ENCODE measurements around the gene SNAI3.

The SNAI3 gene

GRCh38 chr16:88703486-88704309, 17.4 kb upstream of the SNAI3 start:
- H3K4me1 Mint-ChIP-seq: peaks cover 66% of the 10 kb centered on the region
- peak overlapping the region; percentile 91 for H3K27ac Mint-ChIP-seq
- H3K4me3 Mint-ChIP-seq: peak overlapping the region; percentile 88
- ATAC-seq: peak; percentile 30
- no peaks in the 10 kb centered on the region for H3K9me3 Mint-ChIP-seq
- peaks cover 4% of the 10 kb centered on the region for H3K36me3 Mint-ChIP-seq (ENCODE audit: low read depth)
- no peaks in the 10 kb centered on the region for H3K27me3 Mint-ChIP-seq
- DNase-seq: peak; percentile 81

GRCh38 chr16:88702371-88703210, 16.3 kb upstream of the SNAI3 start:
- ATAC-seq: no peak
- H3K27ac Mint-ChIP-seq: peak overlapping the region; percentile 91
- H3K27me3 Mint-ChIP-seq: no peaks in the 10 kb centered on the region
- H3K4me3 Mint-ChIP-seq: peak overlapping the region; percentile 88
- peaks cover 4% of the 10 kb centered on the region for H3K36me3 Mint-ChIP-seq (ENCODE audit: low read depth)
- no peaks in the 10 kb centered on the region for H3K9me3 Mint-ChIP-seq
- peaks cover 71% of the 10 kb centered on the region for H3K4me1 Mint-ChIP-seq
- peak; percentile 33 for DNase-seq

- Mint-ChIP-seq H3K27me3 (no peaks in the 10 kb centered on the region), H3K4me3 (peak overlapping the region; percentile 88), H3K9me3 (no peaks in the 10 kb centered on the region), H3K4me1 (peaks cover 65% of the 10 kb centered on the region), H3K27ac (peak overlapping the region; percentile 91), H3K36me3 (ENCODE audit: low read depth) (peaks cover 4% of the 10 kb centered on the region)
- DNase-seq (peak; percentile 25), ATAC-seq (no peak)
Observed at GRCh38 chr16:88701581-88702370, 15.5 kb upstream of the SNAI3 start.

- no peaks in the 10 kb centered on the region for H3K9me3 Mint-ChIP-seq
- H3K4me3 Mint-ChIP-seq: peak overlapping the region; percentile 88
- no peaks in the 10 kb centered on the region for H3K27me3 Mint-ChIP-seq
- DNase-seq: peak; percentile 93
- H3K36me3 Mint-ChIP-seq (ENCODE audit: low read depth): peaks cover 4% of the 10 kb centered on the region
- H3K27ac Mint-ChIP-seq: peak overlapping the region; percentile 91
- H3K4me1 Mint-ChIP-seq: peaks cover 64% of the 10 kb centered on the region
- ATAC-seq: peak; percentile 84
Observed at GRCh38 chr16:88700636-88701482, 14.6 kb upstream of the SNAI3 start.

GRCh38 chr16:88700322-88700635, 14.0 kb upstream of the SNAI3 start:
- Mint-ChIP-seq H3K36me3 (ENCODE audit: low read depth) (peaks cover 4% of the 10 kb centered on the region), H3K27ac (peak overlapping the region; percentile 91), H3K9me3 (no peaks in the 10 kb centered on the region), H3K27me3 (no peaks in the 10 kb centered on the region), H3K4me1 (peaks cover 62% of the 10 kb centered on the region), H3K4me3 (peak overlapping the region; percentile 88)
- DNase-seq (no peak), ATAC-seq (no peak)

- no peaks in the 10 kb centered on the region for H3K9me3 Mint-ChIP-seq
- no peak overlapping the region for H3K27ac Mint-ChIP-seq
- no peak for ATAC-seq
- no peak overlapping the region for H3K4me3 Mint-ChIP-seq
- H3K4me1 Mint-ChIP-seq: peaks cover 51% of the 10 kb centered on the region
- peaks cover 4% of the 10 kb centered on the region for H3K36me3 Mint-ChIP-seq (ENCODE audit: low read depth)
- DNase-seq: no peak
- H3K27me3 Mint-ChIP-seq: no peaks in the 10 kb centered on the region
Observed at GRCh38 chr16:88699180-88699579, 12.9 kb upstream of the SNAI3 start.

GRCh38 chr16:88698646-88699045, 12.3 kb upstream of the SNAI3 start:
- peaks cover 46% of the 10 kb centered on the region for H3K4me1 Mint-ChIP-seq
- H3K27ac Mint-ChIP-seq: no peak overlapping the region
- H3K4me3 Mint-ChIP-seq: no peak overlapping the region
- peaks cover 4% of the 10 kb centered on the region for H3K36me3 Mint-ChIP-seq (ENCODE audit: low read depth)
- no peaks in the 10 kb centered on the region for H3K9me3 Mint-ChIP-seq
- no peaks in the 10 kb centered on the region for H3K27me3 Mint-ChIP-seq
- no peak for DNase-seq
- no peak for ATAC-seq

GRCh38 chr16:88697831-88698615, 11.7 kb upstream of the SNAI3 start:
- Mint-ChIP-seq H3K4me1 (peaks cover 40% of the 10 kb centered on the region), H3K9me3 (no peaks in the 10 kb centered on the region), H3K36me3 (ENCODE audit: low read depth) (peaks cover 4% of the 10 kb centered on the region), H3K27ac (no peak overlapping the region), H3K27me3 (no peaks in the 10 kb centered on the region), H3K4me3 (no peak overlapping the region)
- no peak for DNase-seq
- ATAC-seq: no peak

- no peak for ATAC-seq
- no peak for DNase-seq
- Mint-ChIP-seq H3K9me3 (no peaks in the 10 kb centered on the region), H3K4me3 (no peak overlapping the region), H3K4me1 (peaks cover 40% of the 10 kb centered on the region), H3K27me3 (no peaks in the 10 kb centered on the region), H3K27ac (no peak overlapping the region), H3K36me3 (ENCODE audit: low read depth) (peaks cover 4% of the 10 kb centered on the region)
Observed at GRCh38 chr16:88697116-88697830, 11.0 kb upstream of the SNAI3 start.

- peaks cover 40% of the 10 kb centered on the region for H3K4me1 Mint-ChIP-seq
- H3K4me3 Mint-ChIP-seq: no peak overlapping the region
- no peaks in the 10 kb centered on the region for H3K9me3 Mint-ChIP-seq
- H3K36me3 Mint-ChIP-seq (ENCODE audit: low read depth): peaks cover 4% of the 10 kb centered on the region
- H3K27ac Mint-ChIP-seq: no peak overlapping the region
- no peaks in the 10 kb centered on the region for H3K27me3 Mint-ChIP-seq
- ATAC-seq (no peak), DNase-seq (no peak)
Observed at GRCh38 chr16:88696441-88696840, 10.1 kb upstream of the SNAI3 start.

GRCh38 chr16:88695753-88696152, 9.4 kb upstream of the SNAI3 start:
- Mint-ChIP-seq H3K9me3 (no peaks in the 10 kb centered on the region), H3K36me3 (ENCODE audit: low read depth) (peaks cover 4% of the 10 kb centered on the region), H3K27me3 (no peaks in the 10 kb centered on the region), H3K27ac (no peak overlapping the region), H3K4me3 (no peak overlapping the region), H3K4me1 (peaks cover 42% of the 10 kb centered on the region)
- no peak for ATAC-seq
- DNase-seq: no peak

GRCh38 chr16:88695218-88695617, 8.9 kb upstream of the SNAI3 start:
- no peak overlapping the region for H3K27ac Mint-ChIP-seq
- no peak for ATAC-seq
- no peaks in the 10 kb centered on the region for H3K27me3 Mint-ChIP-seq
- peaks cover 4% of the 10 kb centered on the region for H3K36me3 Mint-ChIP-seq (ENCODE audit: low read depth)
- no peak overlapping the region for H3K4me3 Mint-ChIP-seq
- DNase-seq: no peak
- no peaks in the 10 kb centered on the region for H3K9me3 Mint-ChIP-seq
- peaks cover 40% of the 10 kb centered on the region for H3K4me1 Mint-ChIP-seq
